Measurements from ENCODE around the gene FAM168A.

The FAM168A gene

GRCh38 chr11:73506038-73506437, 91.9 kb downstream of the FAM168A start:
- Histone ChIP-seq H3K4me2 (ENCODE audit: low read length) (no peak overlapping the region), H4K20me1 (ENCODE audit: control insufficient read depth, insufficient read depth, low read depth, low read length) (no peaks in the 10 kb centered on the region), H3K9me2 (replicated peaks; ENCODE audit: control insufficient read depth, low read length) (no peaks in the 10 kb centered on the region), H3K27ac (ENCODE audit: low read depth, low read length) (no peak overlapping the region), H3K79me2 (ENCODE audit: control insufficient read depth, low read length) (peaks cover 48% of the 10 kb centered on the region), H3K4me1 (ENCODE audit: control insufficient read depth, low read length) (no peaks in the 10 kb centered on the region), H3K4me3 (ENCODE audit: low read length) (no peak overlapping the region), H3F3A (ENCODE audit: control insufficient read depth, insufficient read depth) (peaks cover 4% of the 10 kb centered on the region; the same call in 1 of the 2 replicates), H3K36me3 (ENCODE audit: control insufficient read depth, low read length) (no peaks in the 10 kb centered on the region), H3K9me3 (ENCODE audit: control insufficient read depth, insufficient read depth, low read length) (peaks cover 6% of the 10 kb centered on the region; the same call in 1 of the 2 replicates), H3K27me3 (ENCODE audit: control insufficient read depth, low read length) (no peaks in the 10 kb centered on the region)
- TF ChIP-seq EZH2phosphoT487 (IDR thresholded peaks at IDR 0.05; ENCODE audit: borderline replicate concordance, low read length) = no peak
- TF ChIP-seq CTCF (IDR thresholded peaks at IDR 0.05; ENCODE audit: low read depth, low read length, poor library complexity, severe bottlenecking) = no peak

- Histone ChIP-seq H3K36me3 (ENCODE audit: control insufficient read depth, low read length) (no peaks in the 10 kb centered on the region), H3K4me3 (ENCODE audit: low read length) (no peak overlapping the region), H3K27me3 (ENCODE audit: control insufficient read depth, low read length) (no peaks in the 10 kb centered on the region), H3F3A (ENCODE audit: control insufficient read depth, insufficient read depth) (no peaks in the 10 kb centered on the region), H3K9me2 (replicated peaks; ENCODE audit: control insufficient read depth, low read length) (no peaks in the 10 kb centered on the region), H3K9me3 (ENCODE audit: control insufficient read depth, insufficient read depth, low read length) (no peaks in the 10 kb centered on the region; the same call in 1 of the 2 replicates), H3K4me1 (ENCODE audit: control insufficient read depth, low read length) (no peaks in the 10 kb centered on the region), H4K20me1 (ENCODE audit: control insufficient read depth, insufficient read depth, low read depth, low read length) (no peaks in the 10 kb centered on the region), H3K4me2 (ENCODE audit: low read length) (no peak overlapping the region), H3K27ac (ENCODE audit: low read depth, low read length) (no peak overlapping the region), H3K79me2 (ENCODE audit: control insufficient read depth, low read length) (peaks cover 59% of the 10 kb centered on the region)
- TF ChIP-seq CTCF (IDR thresholded peaks at IDR 0.05; ENCODE audit: low read depth, low read length, poor library complexity, severe bottlenecking) = no peak
Observed at GRCh38 chr11:73498343-73498742, 99.6 kb downstream of the FAM168A start.

GRCh38 chr11:73496134-73496533, 101.8 kb downstream of the FAM168A start:
- no peak for TF ChIP-seq CTCF (IDR thresholded peaks at IDR 0.05; ENCODE audit: low read depth, low read length, poor library complexity, severe bottlenecking)
- TF ChIP-seq EZH2phosphoT487 (IDR thresholded peaks at IDR 0.05; ENCODE audit: borderline replicate concordance, low read length) = no peak
- Histone ChIP-seq H3F3A (ENCODE audit: control insufficient read depth, insufficient read depth) (no peaks in the 10 kb centered on the region), H3K36me3 (ENCODE audit: control insufficient read depth, low read length) (no peaks in the 10 kb centered on the region), H4K20me1 (ENCODE audit: control insufficient read depth, insufficient read depth, low read depth, low read length) (no peaks in the 10 kb centered on the region), H3K9me3 (ENCODE audit: control insufficient read depth, insufficient read depth, low read length) (no peaks in the 10 kb centered on the region; the same call in 1 of the 2 replicates), H3K27ac (ENCODE audit: low read depth, low read length) (no peak overlapping the region), H3K27me3 (ENCODE audit: control insufficient read depth, low read length) (no peaks in the 10 kb centered on the region), H3K9me2 (replicated peaks; ENCODE audit: control insufficient read depth, low read length) (no peaks in the 10 kb centered on the region), H3K4me3 (ENCODE audit: low read length) (no peak overlapping the region), H3K4me2 (ENCODE audit: low read length) (no peak overlapping the region), H3K4me1 (ENCODE audit: control insufficient read depth, low read length) (no peaks in the 10 kb centered on the region), H3K79me2 (ENCODE audit: control insufficient read depth, low read length) (peaks cover 45% of the 10 kb centered on the region)

- no peaks in the 10 kb centered on the region for H3K27me3 ChIP-seq (ENCODE audit: control insufficient read depth, low read length)
- H3K79me2 ChIP-seq (ENCODE audit: control insufficient read depth, low read length) = peaks cover 45% of the 10 kb centered on the region
- no peaks in the 10 kb centered on the region for H4K20me1 ChIP-seq (ENCODE audit: control insufficient read depth, insufficient read depth, low read depth, low read length)
- no peaks in the 10 kb centered on the region; the same call in 1 of the 2 replicates for H3K9me3 ChIP-seq (ENCODE audit: control insufficient read depth, insufficient read depth, low read length)
- H3K4me1 ChIP-seq (ENCODE audit: control insufficient read depth, low read length) = no peaks in the 10 kb centered on the region
- H3K4me2 ChIP-seq (ENCODE audit: low read length) = no peak overlapping the region
- no peak overlapping the region for H3K27ac ChIP-seq (ENCODE audit: low read depth, low read length)
- no peaks in the 10 kb centered on the region for H3F3A ChIP-seq (ENCODE audit: control insufficient read depth, insufficient read depth)
- H3K4me3 ChIP-seq (ENCODE audit: low read length) = no peak overlapping the region
- H3K36me3 ChIP-seq (ENCODE audit: control insufficient read depth, low read length) = no peaks in the 10 kb centered on the region
- TF ChIP-seq EZH2phosphoT487 (IDR thresholded peaks at IDR 0.05; ENCODE audit: borderline replicate concordance, low read length) (no peak), CTCF (IDR thresholded peaks at IDR 0.05; ENCODE audit: low read depth, low read length, poor library complexity, severe bottlenecking) (no peak)
- no peaks in the 10 kb centered on the region for H3K9me2 ChIP-seq (replicated peaks; ENCODE audit: control insufficient read depth, low read length)
Observed at GRCh38 chr11:73495731-73496130, 102.2 kb downstream of the FAM168A start.

All from DOHH2 (cell line).